ENCODE measurements around the gene PPM1H.
"Not testable (repeated sequence)": the region's sequence is repeated elsewhere in the genome, so short reads cannot be mapped to it uniquely, and the experiment has no call there.

PPM1H gene

GRCh38 chr12:62907561-62907960 lies 27.4 kb downstream of the PPM1H start:
- DNase-seq, result no peak

GRCh38 chr12:62907078-62907477 lies 27.9 kb downstream of the PPM1H start:
- DNase-seq, result no peak

- no peak for DNase-seq
Observed at GRCh38 chr12:62903151-62903550, 31.8 kb downstream of the PPM1H start.

- DNase-seq, result no peak
Observed at GRCh38 chr12:62900686-62901272, 34.2 kb downstream of the PPM1H start.

GRCh38 chr12:62899568-62900390 lies 35.2 kb downstream of the PPM1H start:
- no peak for DNase-seq

- DNase-seq, result no peak
Observed at GRCh38 chr12:62898526-62898925, 36.4 kb downstream of the PPM1H start.

- no peak for DNase-seq
Observed at GRCh38 chr12:62895351-62895877, 39.5 kb downstream of the PPM1H start.

- DNase-seq, result no peak
Observed at GRCh38 chr12:62893276-62893675, 41.7 kb downstream of the PPM1H start.

- DNase-seq, result no peak
Observed at GRCh38 chr12:62891805-62892549, 43.0 kb downstream of the PPM1H start.

GRCh38 chr12:62888454-62889110 lies 46.4 kb downstream of the PPM1H start:
- no peak for DNase-seq

- DNase-seq, result no peak
Observed at GRCh38 chr12:62886796-62887195, 48.2 kb downstream of the PPM1H start.

- DNase-seq, result no peak
Observed at GRCh38 chr12:62885242-62885641, 49.7 kb downstream of the PPM1H start.

GRCh38 chr12:62884832-62885231 lies 50.1 kb downstream of the PPM1H start:
- DNase-seq, result not testable (repeated sequence)

GRCh38 chr12:62882696-62883095 lies 52.3 kb downstream of the PPM1H start:
- DNase-seq, result no peak

GRCh38 chr12:62882140-62882539 lies 52.8 kb downstream of the PPM1H start:
- DNase-seq, result no peak

- DNase-seq, result no peak
Observed at GRCh38 chr12:62879691-62880090, 55.3 kb downstream of the PPM1H start.

- DNase-seq, result not testable (repeated sequence)
Observed at GRCh38 chr12:62879228-62879627, 55.7 kb downstream of the PPM1H start.

- DNase-seq, result no peak
Observed at GRCh38 chr12:62878211-62878610, 56.7 kb downstream of the PPM1H start.

GRCh38 chr12:62876938-62877548 lies 57.9 kb downstream of the PPM1H start:
- no peak for DNase-seq

GRCh38 chr12:62873826-62874448 lies 61.0 kb downstream of the PPM1H start:
- no peak for DNase-seq

GRCh38 chr12:62873116-62873825 lies 61.7 kb downstream of the PPM1H start:
- no peak for DNase-seq

Data from NCI-H748 treated with DMSO at 0.1 percent for 48 hours (cell line).